HFF-Myc (cell line): ENCODE results near the gene SLC11A1.

Experiments
- DNase-seq: peaks from one replicate; pipeline ENCODE4 v3.0.0-alpha.2; 2011; ENCODE audit warnings: low read depth; ENCODE audit errors: extremely low read depth
- H3K4me3 ChIP-seq: replicated peaks from 2 replicates; pipeline ENCODE4 v1.5.1; 2011; ENCODE audit warnings: low read depth, mild to moderate bottlenecking, control low read depth, low read length
- CTCF ChIP-seq: IDR thresholded peaks from 2 replicates; pipeline ENCODE4 v1.5.1; 2012; ENCODE audit warnings: mild to moderate bottlenecking, low read depth, low read length, control low read depth; ENCODE audit errors: missing control alignments

Gene SLC11A1

DNA sequence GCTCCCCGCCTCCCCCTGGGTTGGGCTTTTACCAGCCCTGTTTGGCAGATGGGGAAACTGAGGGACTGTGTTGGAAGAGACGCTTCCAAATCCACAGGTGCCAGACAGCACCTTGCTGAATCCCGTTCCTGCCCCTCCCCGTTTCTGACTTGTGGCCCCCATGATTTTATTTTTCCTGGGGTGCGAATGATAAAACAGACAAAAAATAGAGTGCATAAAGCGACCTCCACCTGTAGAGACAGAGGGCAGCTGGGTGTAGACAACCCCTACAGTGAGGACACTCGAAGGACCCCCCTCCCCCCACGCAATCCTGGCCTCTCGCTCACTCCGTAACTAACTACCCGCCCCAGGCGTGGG is 15.4 kb downstream of the SLC11A1 start:
- TF ChIP-seq CTCF = no peak
- no peak for DNase-seq
- H3K4me3 ChIP-seq = peak overlapping the region; percentile 62

- TF ChIP-seq CTCF = no peak
- no peak for DNase-seq
- peak overlapping the region; percentile 62 for H3K4me3 ChIP-seq
Observed at GRCh38 chr2:218397820-218398436, 15.9 kb downstream of the SLC11A1 start.

- H3K4me3 ChIP-seq = peak overlapping the region; percentile 62
- DNase-seq = no peak
- TF ChIP-seq CTCF = no peak
Observed at GRCh38 chr2:218398437-218399390, 16.6 kb downstream of the SLC11A1 start.

DNA sequence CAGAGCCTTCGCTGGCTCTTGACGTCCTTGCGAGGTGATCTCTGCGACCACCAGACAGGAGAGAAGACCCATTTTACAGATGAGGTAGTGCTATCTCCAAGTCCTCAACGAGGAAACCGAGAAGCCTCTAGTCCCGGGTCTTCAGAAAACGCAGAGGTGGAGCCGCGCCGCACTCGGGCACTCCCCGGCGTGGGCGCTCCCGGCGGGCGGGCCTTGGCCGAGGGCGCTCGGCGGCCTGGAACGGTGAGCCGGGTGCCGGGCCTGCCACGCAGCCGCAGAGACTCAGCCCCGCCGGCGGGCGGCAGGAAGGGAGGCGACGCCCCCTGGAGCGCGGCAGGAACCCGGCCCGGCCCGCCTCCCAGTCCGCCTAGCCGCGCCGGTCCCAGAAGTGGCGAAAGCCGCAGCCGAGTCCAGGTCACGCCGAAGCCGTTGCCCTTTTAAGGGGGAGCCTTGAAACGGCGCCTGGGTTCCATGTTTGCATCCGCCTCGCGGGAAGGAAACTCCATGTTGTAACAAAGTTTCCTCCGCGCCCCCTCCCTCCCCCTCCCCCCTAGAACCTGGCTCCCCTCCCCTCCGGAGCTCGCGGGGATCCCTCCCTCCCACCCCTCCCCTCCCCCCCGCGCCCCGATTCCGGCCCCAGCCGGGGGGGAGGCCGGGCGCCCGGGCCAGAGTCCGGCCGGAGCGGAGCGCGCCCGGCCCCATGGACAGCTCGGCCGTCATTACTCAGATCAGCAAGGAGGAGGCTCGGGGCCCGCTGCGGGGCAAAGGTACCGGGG is 17.5 kb downstream of the SLC11A1 start, which contains the start of gene CTDSP1:
Gene CTDSP1 (plus strand): TSS at position 478 of the 776 bp plus-strand sequence. CDS start 223 bp downstream, at position 701.
- peak within 1 kb of the TSS; percentile 76 for H3K4me3 ChIP-seq
- TF ChIP-seq CTCF = no peak
- DNase-seq = peak; percentile 88

GRCh38 chr2:218400167-218400929 is 18.3 kb downstream of the SLC11A1 start:
- DNase-seq = no peak
- peak overlapping the region; percentile 76 for H3K4me3 ChIP-seq
- no peak for TF ChIP-seq CTCF
